IMR-90 (cell line): ENCODE measurements around the gene TMC1.

Source experiments
- BHLHE40 ChIP-seq: fragments of 150-350 bp; IDR thresholded peaks from 2 replicates; pipeline ENCODE4 v1.6.1; 2016; ENCODE audit warnings: mild to moderate bottlenecking, low read depth, low read length
- MAFK ChIP-seq: IDR thresholded peaks from 2 replicates; pipeline ENCODE4 v1.6.1; 2012; ENCODE audit warnings: low read depth, low read length, improper control_type of control experiment
- POLR2A ChIP-seq: IDR thresholded peaks from 2 replicates; pipeline ENCODE4 v1.6.1; 2012; ENCODE audit warnings: mild to moderate bottlenecking, low read depth, low read length
- RFX5 ChIP-seq: IDR thresholded peaks from 2 replicates; pipeline ENCODE4 v1.8.0; 2012; ENCODE audit warnings: low read depth, mild to moderate bottlenecking, low read length, moderate library complexity
- TF ChIP-seq, protein P1 (sequence below): conservative IDR thresholded peaks from 2 replicates; pipeline ENCODE4 v1.5.1; 2012; ENCODE audit warnings: mild to moderate bottlenecking, low read depth, low read length, improper control_type of control experiment
- TF ChIP-seq, protein P2 (sequence below): fragments of 150-350 bp; IDR thresholded peaks from 2 replicates; pipeline ENCODE4 v1.6.1; 2017; ENCODE audit warnings: mild to moderate bottlenecking, antibody characterized with exemption, low read length, low read depth

- TF ChIP-seq, protein P1, sequence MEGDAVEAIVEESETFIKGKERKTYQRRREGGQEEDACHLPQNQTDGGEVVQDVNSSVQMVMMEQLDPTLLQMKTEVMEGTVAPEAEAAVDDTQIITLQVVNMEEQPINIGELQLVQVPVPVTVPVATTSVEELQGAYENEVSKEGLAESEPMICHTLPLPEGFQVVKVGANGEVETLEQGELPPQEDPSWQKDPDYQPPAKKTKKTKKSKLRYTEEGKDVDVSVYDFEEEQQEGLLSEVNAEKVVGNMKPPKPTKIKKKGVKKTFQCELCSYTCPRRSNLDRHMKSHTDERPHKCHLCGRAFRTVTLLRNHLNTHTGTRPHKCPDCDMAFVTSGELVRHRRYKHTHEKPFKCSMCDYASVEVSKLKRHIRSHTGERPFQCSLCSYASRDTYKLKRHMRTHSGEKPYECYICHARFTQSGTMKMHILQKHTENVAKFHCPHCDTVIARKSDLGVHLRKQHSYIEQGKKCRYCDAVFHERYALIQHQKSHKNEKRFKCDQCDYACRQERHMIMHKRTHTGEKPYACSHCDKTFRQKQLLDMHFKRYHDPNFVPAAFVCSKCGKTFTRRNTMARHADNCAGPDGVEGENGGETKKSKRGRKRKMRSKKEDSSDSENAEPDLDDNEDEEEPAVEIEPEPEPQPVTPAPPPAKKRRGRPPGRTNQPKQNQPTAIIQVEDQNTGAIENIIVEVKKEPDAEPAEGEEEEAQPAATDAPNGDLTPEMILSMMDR: no peak
- TF ChIP-seq POLR2A: no peak
- no peak for TF ChIP-seq BHLHE40
- TF ChIP-seq, protein P2, sequence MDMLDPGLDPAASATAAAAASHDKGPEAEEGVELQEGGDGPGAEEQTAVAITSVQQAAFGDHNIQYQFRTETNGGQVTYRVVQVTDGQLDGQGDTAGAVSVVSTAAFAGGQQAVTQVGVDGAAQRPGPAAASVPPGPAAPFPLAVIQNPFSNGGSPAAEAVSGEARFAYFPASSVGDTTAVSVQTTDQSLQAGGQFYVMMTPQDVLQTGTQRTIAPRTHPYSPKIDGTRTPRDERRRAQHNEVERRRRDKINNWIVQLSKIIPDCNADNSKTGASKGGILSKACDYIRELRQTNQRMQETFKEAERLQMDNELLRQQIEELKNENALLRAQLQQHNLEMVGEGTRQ: no peak
- no peak for TF ChIP-seq MAFK
- TF ChIP-seq RFX5: no peak
These were observed 265.5 kb downstream of the TMC1 start for GRCh38 chr9:72786948-72787347.
